Neural progenitor cell (in vitro differentiated cells): Measurements from ENCODE around the gene VTI1A. TPM values are rescaled to one million over a fixed set of nuclear protein-coding genes. Genes with fewer than 3 reads are reported as not detected.

Source experiments
- DNase-seq: peaks from one replicate; pipeline ENCODE4 v3.0.0-alpha.2; 2016; ENCODE audit warnings: low spot score
- H2AFZ ChIP-seq: fragments of 200-600 bp; sonication (generic); replicated peaks from 2 replicates; pipeline ENCODE4 v1.6.1; 2016; ENCODE audit warnings: antibody characterized with exemption
- H3F3A ChIP-seq: fragments of 200-600 bp; sonication (generic); 2 replicates; pipeline ENCODE4 v1.6.1; 2016; ENCODE audit warnings: antibody characterized with exemption, low read depth
- H3K27ac ChIP-seq: fragments of 200-600 bp; sonication (generic); 2 replicates; pipeline ENCODE4 v1.5.1; 2016; ENCODE audit warnings: mild to moderate bottlenecking
- H3K27me3 ChIP-seq: fragments of 200-600 bp; sonication (generic); 2 replicates; pipeline ENCODE4 v1.6.1; 2016; ENCODE audit warnings: mild to moderate bottlenecking, moderate library complexity
- H3K36me3 ChIP-seq: fragments of 200-600 bp; sonication (generic); 2 replicates; pipeline ENCODE4 v1.5.1; 2016
- H3K4me1 ChIP-seq: fragments of 200-600 bp; sonication (generic); 2 replicates; pipeline ENCODE4 v1.6.1; 2016; ENCODE audit warnings: mixed run types
- H3K4me2 ChIP-seq: fragments of 200-600 bp; sonication (generic); 2 replicates; pipeline ENCODE4 v1.6.1; 2016
- H3K4me3 ChIP-seq: fragments of 200-600 bp; sonication (generic); 2 replicates; pipeline ENCODE4 v1.5.1; 2016
- H3K79me2 ChIP-seq: fragments of 200-600 bp; sonication (generic); 2 replicates; pipeline ENCODE4 v1.6.1; 2016; ENCODE audit warnings: low read depth
- H3K9ac ChIP-seq: fragments of 200-600 bp; sonication (generic); 2 replicates; pipeline ENCODE4 v1.6.1; 2016
- H3K9me3 ChIP-seq: fragments of 200-600 bp; sonication (generic); 2 replicates; pipeline ENCODE4 v1.5.1; 2016; ENCODE audit warnings: low read depth
- H4K20me1 ChIP-seq: fragments of 200-600 bp; sonication (generic); 2 replicates; pipeline ENCODE4 v1.6.1; 2016; ENCODE audit warnings: low read depth
- H3K27ac Mint-ChIP-seq: 3 replicates; pipeline ENCODE4 v1.8.0; 2021; ENCODE audit warnings: mixed read lengths
- H3K27me3 Mint-ChIP-seq: 2 replicates; pipeline ENCODE4 v1.8.0; 2022; ENCODE audit warnings: low read depth, mild to moderate bottlenecking, inconsistent platforms, moderate library complexity, mixed read lengths; ENCODE audit not compliant: insufficient read depth
- H3K36me3 Mint-ChIP-seq: 3 replicates; pipeline ENCODE4 v1.8.0; 2021; ENCODE audit warnings: mixed read lengths
- H3K4me1 Mint-ChIP-seq: 3 replicates; pipeline ENCODE4 v1.8.0; 2021; ENCODE audit warnings: mixed read lengths
- H3K4me3 Mint-ChIP-seq: 3 replicates; pipeline ENCODE4 v1.8.0; 2021; ENCODE audit warnings: mild to moderate bottlenecking, moderate library complexity, mixed read lengths
- H3K9me3 Mint-ChIP-seq: 3 replicates; pipeline ENCODE4 v1.8.0; 2020; ENCODE audit warnings: mixed read lengths
- EZH2 ChIP-seq: fragments of 200-600 bp; sonication (generic); IDR thresholded peaks from 2 replicates; pipeline ENCODE4 v1.6.1; 2017; ENCODE audit warnings: antibody characterized with exemption, mild to moderate bottlenecking, moderate library complexity
- EZH2phosphoT487 ChIP-seq: fragments of 200-600 bp; sonication (generic); IDR thresholded peaks from 2 replicates; pipeline ENCODE4 v1.6.1; 2017; ENCODE audit warnings: antibody characterized with exemption
- total RNA-seq: library from RNA; depleted of rRNA; stranded (reverse); fragments of >200 nt; gene quantifications from 2 replicates; pipeline ENCODE4 v1.2.3, GENCODE V29; 2015; ENCODE audit warnings: low replicate concordance
- TF ChIP-seq, protein P1 (sequence below): fragments of 200-600 bp; sonication (generic); IDR thresholded peaks from 2 replicates; pipeline ENCODE4 v1.5.1; 2017; ENCODE audit warnings: antibody characterized with exemption, mild to moderate bottlenecking

The VTI1A gene
- total RNA-seq, 1 donor from 2014 or later, result 28.8 TPM

DNA sequence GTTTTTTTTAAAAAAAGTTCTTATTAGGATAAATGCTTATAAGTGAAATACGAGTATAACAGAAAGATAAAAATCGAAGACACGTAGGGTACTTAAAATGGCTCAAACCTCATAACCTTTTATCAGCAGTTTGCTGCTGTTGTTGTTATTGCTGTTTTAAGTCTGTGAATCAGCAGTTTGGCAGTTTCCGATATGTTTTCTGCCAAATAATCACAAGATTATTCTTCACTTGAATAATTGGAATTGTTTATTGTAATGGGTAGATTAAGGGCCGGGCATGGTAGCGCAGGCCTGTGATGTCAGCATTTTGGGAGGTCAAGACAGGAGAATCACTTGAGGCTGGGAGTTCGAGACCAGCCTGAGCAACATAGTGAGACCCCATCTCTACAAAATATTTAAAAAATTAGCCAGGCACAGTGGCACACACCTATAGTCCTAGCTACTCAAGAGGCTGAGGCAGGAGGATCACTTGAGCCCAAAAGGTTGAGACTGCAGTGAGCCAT lies 177.6 kb downstream of the VTI1A start:
- Histone ChIP-seq H3K36me3 (no peaks in the 10 kb centered on the region), H3F3A (peaks cover 11% of the 10 kb centered on the region), H3K27ac (no peak overlapping the region), H2AFZ (no peak overlapping the region), H3K4me1 (peaks cover 23% of the 10 kb centered on the region), H3K9me3 (no peaks in the 10 kb centered on the region), H3K27me3 (no peaks in the 10 kb centered on the region), H3K4me3 (no peak overlapping the region), H3K9ac (no peak overlapping the region), H4K20me1 (no peaks in the 10 kb centered on the region), H3K4me2 (no peak overlapping the region), H3K79me2 (no peaks in the 10 kb centered on the region)
- H3K36me3 Mint-ChIP-seq, result peaks cover under 1% of the 10 kb centered on the region
- TF ChIP-seq EZH2phosphoT487 (no peak), EZH2 (no peak)
- TF ChIP-seq, protein P1, sequence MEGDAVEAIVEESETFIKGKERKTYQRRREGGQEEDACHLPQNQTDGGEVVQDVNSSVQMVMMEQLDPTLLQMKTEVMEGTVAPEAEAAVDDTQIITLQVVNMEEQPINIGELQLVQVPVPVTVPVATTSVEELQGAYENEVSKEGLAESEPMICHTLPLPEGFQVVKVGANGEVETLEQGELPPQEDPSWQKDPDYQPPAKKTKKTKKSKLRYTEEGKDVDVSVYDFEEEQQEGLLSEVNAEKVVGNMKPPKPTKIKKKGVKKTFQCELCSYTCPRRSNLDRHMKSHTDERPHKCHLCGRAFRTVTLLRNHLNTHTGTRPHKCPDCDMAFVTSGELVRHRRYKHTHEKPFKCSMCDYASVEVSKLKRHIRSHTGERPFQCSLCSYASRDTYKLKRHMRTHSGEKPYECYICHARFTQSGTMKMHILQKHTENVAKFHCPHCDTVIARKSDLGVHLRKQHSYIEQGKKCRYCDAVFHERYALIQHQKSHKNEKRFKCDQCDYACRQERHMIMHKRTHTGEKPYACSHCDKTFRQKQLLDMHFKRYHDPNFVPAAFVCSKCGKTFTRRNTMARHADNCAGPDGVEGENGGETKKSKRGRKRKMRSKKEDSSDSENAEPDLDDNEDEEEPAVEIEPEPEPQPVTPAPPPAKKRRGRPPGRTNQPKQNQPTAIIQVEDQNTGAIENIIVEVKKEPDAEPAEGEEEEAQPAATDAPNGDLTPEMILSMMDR, result no peak
- no peak overlapping the region for H3K27ac Mint-ChIP-seq
- H3K9me3 Mint-ChIP-seq, result peaks cover under 1% of the 10 kb centered on the region
- no peak overlapping the region for H3K4me3 Mint-ChIP-seq
- no peak for DNase-seq
- H3K27me3 Mint-ChIP-seq, result no peaks in the 10 kb centered on the region
- H3K4me1 Mint-ChIP-seq, result peaks cover 17% of the 10 kb centered on the region

DNA sequence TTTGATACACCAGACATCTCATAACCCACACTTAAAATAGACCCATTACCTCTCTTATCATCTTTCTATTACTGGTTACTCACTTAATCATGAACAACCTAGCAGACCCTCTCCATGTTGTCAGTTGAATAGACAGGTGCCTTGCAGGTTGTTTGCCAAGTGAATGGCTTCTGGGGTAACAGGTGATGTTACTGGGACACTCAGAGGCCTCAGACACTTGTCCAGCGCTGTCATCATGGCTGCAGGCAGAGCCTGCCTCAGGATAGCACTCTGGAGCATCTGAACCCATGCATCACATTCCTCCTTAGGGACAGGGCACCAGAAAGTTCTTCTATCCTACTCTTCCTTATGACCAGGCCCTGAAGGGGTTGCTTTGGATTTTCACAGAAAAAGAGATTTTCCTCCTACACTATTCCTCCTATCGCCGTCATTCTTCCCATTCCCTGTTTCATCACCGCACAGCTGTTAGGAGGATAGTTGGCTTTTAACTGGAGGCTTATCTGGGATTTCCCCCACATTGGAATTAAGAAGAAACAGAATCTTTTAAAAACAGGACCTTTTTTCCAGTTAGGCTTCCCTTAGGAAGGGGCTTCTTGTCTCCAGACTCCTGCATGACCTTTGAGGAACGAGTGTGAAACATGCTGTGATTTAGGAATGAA lies 182.1 kb downstream of the VTI1A start:
- Histone ChIP-seq H3K27ac (peak overlapping the region; percentile 18), H3K79me2 (no peaks in the 10 kb centered on the region), H3K4me1 (peaks cover 28% of the 10 kb centered on the region), H3K4me3 (no peak overlapping the region), H3K27me3 (no peaks in the 10 kb centered on the region), H3K36me3 (no peaks in the 10 kb centered on the region), H3K9me3 (no peaks in the 10 kb centered on the region), H3F3A (peaks cover 4% of the 10 kb centered on the region), H4K20me1 (no peaks in the 10 kb centered on the region), H2AFZ (no peak overlapping the region), H3K4me2 (no peak overlapping the region), H3K9ac (no peak overlapping the region)
- TF ChIP-seq EZH2phosphoT487, result no peak
- no peak for TF ChIP-seq EZH2
- TF ChIP-seq, protein P1, result no peak
- Mint-ChIP-seq H3K4me3 (no peak overlapping the region), H3K27me3 (peaks cover 2% of the 10 kb centered on the region), H3K9me3 (no peaks in the 10 kb centered on the region), H3K36me3 (no peaks in the 10 kb centered on the region), H3K27ac (no peak overlapping the region), H3K4me1 (peaks cover 13% of the 10 kb centered on the region)
- no peak for DNase-seq

DNA sequence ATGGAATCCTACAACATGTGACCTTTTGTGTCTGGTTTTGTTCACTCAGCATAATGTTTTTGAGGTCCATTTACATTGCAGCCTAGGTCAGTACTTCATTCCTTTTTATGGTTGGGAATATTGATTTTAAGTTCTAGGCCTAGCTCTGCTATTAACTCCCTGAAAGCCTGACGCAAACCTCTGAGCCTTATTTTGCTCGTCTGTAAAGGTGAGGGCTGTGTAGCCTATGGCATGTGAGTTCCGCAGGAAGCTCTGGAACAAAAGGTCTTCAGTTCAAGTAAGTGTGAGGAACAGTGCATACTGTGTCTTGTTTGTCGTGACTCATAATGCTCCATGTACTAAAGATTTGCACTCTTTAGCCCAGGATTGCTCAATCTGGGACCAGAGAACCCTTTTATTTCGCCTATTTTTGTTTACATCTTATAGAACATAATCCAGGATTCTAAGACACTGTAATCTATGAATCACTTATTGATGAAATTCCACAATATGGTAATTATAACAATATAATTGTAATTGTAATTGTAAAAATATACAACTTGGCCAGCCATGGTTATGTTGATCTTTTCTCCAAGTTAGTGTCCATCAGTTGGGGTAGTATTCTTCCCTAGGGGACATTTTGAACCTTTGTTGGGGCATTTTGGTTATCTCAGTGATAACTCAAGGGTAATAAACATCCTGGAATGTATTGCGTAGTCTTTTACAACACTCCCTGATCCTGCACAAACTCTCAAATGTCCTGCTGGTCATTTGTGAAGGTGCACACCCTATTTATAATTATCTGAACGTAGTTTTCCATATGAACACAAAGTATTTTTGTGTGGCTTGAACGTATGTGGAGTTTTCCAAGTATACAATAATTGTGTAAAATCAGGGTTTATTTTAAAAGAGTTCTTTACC lies 184.7 kb downstream of the VTI1A start:
- Histone ChIP-seq H2AFZ (no peak overlapping the region), H3K4me2 (no peak overlapping the region), H3K27ac (no peak overlapping the region), H3K79me2 (no peaks in the 10 kb centered on the region), H3K9ac (no peak overlapping the region), H3K36me3 (no peaks in the 10 kb centered on the region), H4K20me1 (no peaks in the 10 kb centered on the region), H3K27me3 (no peaks in the 10 kb centered on the region), H3F3A (peaks cover 4% of the 10 kb centered on the region), H3K4me1 (peaks cover 32% of the 10 kb centered on the region), H3K4me3 (no peak overlapping the region), H3K9me3 (no peaks in the 10 kb centered on the region)
- Mint-ChIP-seq H3K27ac (no peak overlapping the region), H3K4me1 (peaks cover 12% of the 10 kb centered on the region), H3K36me3 (no peaks in the 10 kb centered on the region), H3K27me3 (peaks cover 2% of the 10 kb centered on the region), H3K9me3 (no peaks in the 10 kb centered on the region), H3K4me3 (no peak overlapping the region)
- no peak for TF ChIP-seq EZH2
- TF ChIP-seq, protein P1, result no peak
- TF ChIP-seq EZH2phosphoT487, result no peak
- DNase-seq, result no peak
